Hepatocyte (in vitro differentiated cells): ENCODE data around the gene CNTNAP2. TPM values are rescaled to one million over a fixed set of nuclear protein-coding genes. Genes with fewer than 3 reads are reported as not detected.

Experiments used
- DNase-seq: peaks from one replicate; pipeline ENCODE4 v3.0.0-alpha.2; 2016; ENCODE audit warnings: low spot score
- H2AFZ ChIP-seq: fragments of 200-600 bp; sonication (generic); 2 replicates; pipeline ENCODE4 v1.6.0; 2016; ENCODE audit warnings: antibody characterized with exemption, mild to moderate bottlenecking
- H3K27ac ChIP-seq: fragments of 200-600 bp; sonication (generic); 2 replicates; pipeline ENCODE4 v1.5.1; 2016; ENCODE audit warnings: mild to moderate bottlenecking
- H3K27me3 ChIP-seq: fragments of 200-600 bp; sonication (generic); 2 replicates; pipeline ENCODE4 v1.6.1; 2016
- H3K36me3 ChIP-seq: fragments of 200-600 bp; sonication (generic); replicated peaks from 2 replicates; pipeline ENCODE4 v1.5.1; 2016; ENCODE audit warnings: low read depth; ENCODE audit not compliant: insufficient read depth
- H3K4me1 ChIP-seq: fragments of 200-600 bp; sonication (generic); 2 replicates; pipeline ENCODE4 v1.5.1; 2016; ENCODE audit warnings: mild to moderate bottlenecking, moderate library complexity; ENCODE audit not compliant: insufficient read depth
- H3K4me2 ChIP-seq: fragments of 200-600 bp; sonication (generic); 2 replicates; pipeline ENCODE4 v1.6.0; 2016
- H3K4me3 ChIP-seq: fragments of 200-600 bp; sonication (generic); 2 replicates; pipeline ENCODE4 v1.5.1; 2016; ENCODE audit warnings: mild to moderate bottlenecking
- H3K79me2 ChIP-seq: fragments of 200-600 bp; sonication (generic); 2 replicates; pipeline ENCODE4 v1.6.0; 2017; ENCODE audit warnings: mild to moderate bottlenecking
- H3K9me2 ChIP-seq: fragments of 200-600 bp; sonication (generic); replicated peaks from 2 replicates; pipeline ENCODE4 v1.6.0; 2017; ENCODE audit warnings: mild to moderate bottlenecking; ENCODE audit not compliant: insufficient read depth
- H3K9me3 ChIP-seq: fragments of 200-600 bp; sonication (generic); 2 replicates; pipeline ENCODE4 v1.5.1; 2016; ENCODE audit warnings: low read depth, mild to moderate bottlenecking
- H4K20me1 ChIP-seq: fragments of 200-600 bp; sonication (generic); 2 replicates; pipeline ENCODE4 v1.6.0; 2016; ENCODE audit warnings: mild to moderate bottlenecking; ENCODE audit not compliant: insufficient read depth, poor library complexity, severe bottlenecking
- EZH2 ChIP-seq: fragments of 200-600 bp; sonication (generic); IDR thresholded peaks from 2 replicates; pipeline ENCODE4 v1.6.1; 2016; ENCODE audit warnings: antibody characterized with exemption, mild to moderate bottlenecking, borderline replicate concordance
- EZH2phosphoT487 ChIP-seq: fragments of 200-600 bp; sonication (generic); IDR thresholded peaks from one replicate; pipeline ENCODE4 v1.6.1; 2018; ENCODE audit warnings: antibody characterized with exemption, mild to moderate bottlenecking, low read depth, moderate library complexity; ENCODE audit not compliant: unreplicated experiment, severe bottlenecking
- whole genome bisulfite sequencing: methylation state at CpG from one replicate; pipeline ENCODE4 v1.1.6; 2016; ENCODE audit warnings: low lambda C conversion rate; ENCODE audit errors: missing lambda C conversion rate; 5-methylcytosine and 5-hydroxymethylcytosine counted together
- polyA plus RNA-seq: library from polyadenylated mRNA; unstranded; fragments of >200 nt; fragmentation: Nextera tagmentation; extraction: Ambion mirVana; gene quantifications from 2 replicates; pipeline ENCODE4 v1.2.1, GENCODE V29; 2016
- total RNA-seq: library from RNA; depleted of rRNA; stranded (reverse); fragments of >200 nt; gene quantifications from 2 replicates; pipeline ENCODE4 v1.2.3, GENCODE V29; 2014
- TF ChIP-seq, protein P1 (sequence below): fragments of 200-600 bp; sonication (generic); IDR thresholded peaks from 2 replicates; pipeline ENCODE4 v1.5.1; 2016; ENCODE audit warnings: antibody characterized with exemption, mild to moderate bottlenecking; ENCODE audit not compliant: poor library complexity

CNTNAP2 gene
- total and polyA plus RNA-seq, 2 experiments from 2014 or later = 7.5 to 14.7 TPM

DNA sequence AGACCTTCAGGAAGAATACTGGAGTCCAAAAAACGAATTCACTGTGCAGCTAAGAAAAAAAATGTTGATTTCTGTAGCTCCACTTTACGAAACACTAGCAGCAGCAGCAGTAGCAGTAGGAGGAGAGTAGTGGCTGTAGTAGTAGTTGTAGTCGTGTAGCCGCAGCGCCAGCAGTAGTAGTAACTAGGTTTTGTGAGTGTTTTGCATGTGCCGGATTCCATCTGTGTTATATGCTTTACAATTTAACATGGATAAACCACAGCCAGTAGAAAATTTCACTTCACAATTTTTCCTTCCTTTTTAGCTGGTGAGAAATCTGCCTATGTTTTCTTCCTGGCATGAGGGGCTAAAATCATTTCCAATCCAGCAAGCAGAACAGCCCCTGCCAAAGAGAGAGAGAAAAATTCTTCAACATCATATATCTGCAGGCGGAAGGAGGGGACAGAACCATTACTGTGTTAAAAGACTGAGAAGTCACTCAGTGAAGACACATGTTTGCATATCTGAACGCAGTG, 2325.6 kb downstream of the CNTNAP2 start:
- no peaks in the 10 kb centered on the region for H3K36me3 ChIP-seq
- DNase-seq = no peak
- H3K27ac ChIP-seq = no peak overlapping the region
- H3K27me3 ChIP-seq = no peaks in the 10 kb centered on the region
- H4K20me1 ChIP-seq = no peaks in the 10 kb centered on the region
- H3K9me2 ChIP-seq = no peaks in the 10 kb centered on the region
- no peak overlapping the region for H3K4me3 ChIP-seq
- TF ChIP-seq, protein P1, sequence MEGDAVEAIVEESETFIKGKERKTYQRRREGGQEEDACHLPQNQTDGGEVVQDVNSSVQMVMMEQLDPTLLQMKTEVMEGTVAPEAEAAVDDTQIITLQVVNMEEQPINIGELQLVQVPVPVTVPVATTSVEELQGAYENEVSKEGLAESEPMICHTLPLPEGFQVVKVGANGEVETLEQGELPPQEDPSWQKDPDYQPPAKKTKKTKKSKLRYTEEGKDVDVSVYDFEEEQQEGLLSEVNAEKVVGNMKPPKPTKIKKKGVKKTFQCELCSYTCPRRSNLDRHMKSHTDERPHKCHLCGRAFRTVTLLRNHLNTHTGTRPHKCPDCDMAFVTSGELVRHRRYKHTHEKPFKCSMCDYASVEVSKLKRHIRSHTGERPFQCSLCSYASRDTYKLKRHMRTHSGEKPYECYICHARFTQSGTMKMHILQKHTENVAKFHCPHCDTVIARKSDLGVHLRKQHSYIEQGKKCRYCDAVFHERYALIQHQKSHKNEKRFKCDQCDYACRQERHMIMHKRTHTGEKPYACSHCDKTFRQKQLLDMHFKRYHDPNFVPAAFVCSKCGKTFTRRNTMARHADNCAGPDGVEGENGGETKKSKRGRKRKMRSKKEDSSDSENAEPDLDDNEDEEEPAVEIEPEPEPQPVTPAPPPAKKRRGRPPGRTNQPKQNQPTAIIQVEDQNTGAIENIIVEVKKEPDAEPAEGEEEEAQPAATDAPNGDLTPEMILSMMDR = no peak
- no peak for TF ChIP-seq EZH2
- no peak for TF ChIP-seq EZH2phosphoT487
- no peak overlapping the region for H2AFZ ChIP-seq
- H3K4me2 ChIP-seq = no peak overlapping the region
- no peaks in the 10 kb centered on the region for H3K79me2 ChIP-seq
- no peaks in the 10 kb centered on the region for H3K4me1 ChIP-seq
- no peaks in the 10 kb centered on the region for H3K9me3 ChIP-seq
- 90% methylated on average over 8 of the region's 8 CpGs for WGBS

DNA sequence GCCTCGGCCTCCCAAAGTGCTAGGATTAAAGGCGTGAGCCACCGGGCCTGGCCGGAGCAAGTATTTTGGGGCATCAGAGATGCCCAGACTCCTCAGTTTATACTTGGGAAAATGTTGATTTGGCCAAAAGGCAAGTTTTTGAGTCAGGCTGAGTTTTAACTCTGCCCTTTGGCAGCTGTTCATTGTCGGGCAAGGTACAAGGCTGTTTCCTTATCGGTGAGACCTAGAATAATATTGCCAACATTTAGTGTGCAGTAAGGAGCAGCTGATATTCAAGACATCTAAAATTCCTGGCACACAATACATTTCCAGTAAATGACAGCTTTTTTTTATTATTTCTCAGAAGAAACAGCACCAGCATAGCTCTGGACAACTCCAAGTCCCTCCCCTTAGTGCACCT, 2326.3 kb downstream of the CNTNAP2 start:
- H4K20me1 ChIP-seq = no peaks in the 10 kb centered on the region
- H3K9me3 ChIP-seq = no peaks in the 10 kb centered on the region
- H3K4me3 ChIP-seq = no peak overlapping the region
- WGBS = 95% methylated on average over 6 of the region's 6 CpGs
- peaks cover 5% of the 10 kb centered on the region for H3K4me1 ChIP-seq
- H3K79me2 ChIP-seq = no peaks in the 10 kb centered on the region
- no peaks in the 10 kb centered on the region for H3K9me2 ChIP-seq
- DNase-seq = no peak
- TF ChIP-seq, protein P1 = no peak
- no peak for TF ChIP-seq EZH2
- TF ChIP-seq EZH2phosphoT487 = no peak
- H2AFZ ChIP-seq = no peak overlapping the region
- no peak overlapping the region for H3K27ac ChIP-seq
- H3K4me2 ChIP-seq = no peak overlapping the region
- no peaks in the 10 kb centered on the region for H3K27me3 ChIP-seq
- H3K36me3 ChIP-seq = no peaks in the 10 kb centered on the region

DNA sequence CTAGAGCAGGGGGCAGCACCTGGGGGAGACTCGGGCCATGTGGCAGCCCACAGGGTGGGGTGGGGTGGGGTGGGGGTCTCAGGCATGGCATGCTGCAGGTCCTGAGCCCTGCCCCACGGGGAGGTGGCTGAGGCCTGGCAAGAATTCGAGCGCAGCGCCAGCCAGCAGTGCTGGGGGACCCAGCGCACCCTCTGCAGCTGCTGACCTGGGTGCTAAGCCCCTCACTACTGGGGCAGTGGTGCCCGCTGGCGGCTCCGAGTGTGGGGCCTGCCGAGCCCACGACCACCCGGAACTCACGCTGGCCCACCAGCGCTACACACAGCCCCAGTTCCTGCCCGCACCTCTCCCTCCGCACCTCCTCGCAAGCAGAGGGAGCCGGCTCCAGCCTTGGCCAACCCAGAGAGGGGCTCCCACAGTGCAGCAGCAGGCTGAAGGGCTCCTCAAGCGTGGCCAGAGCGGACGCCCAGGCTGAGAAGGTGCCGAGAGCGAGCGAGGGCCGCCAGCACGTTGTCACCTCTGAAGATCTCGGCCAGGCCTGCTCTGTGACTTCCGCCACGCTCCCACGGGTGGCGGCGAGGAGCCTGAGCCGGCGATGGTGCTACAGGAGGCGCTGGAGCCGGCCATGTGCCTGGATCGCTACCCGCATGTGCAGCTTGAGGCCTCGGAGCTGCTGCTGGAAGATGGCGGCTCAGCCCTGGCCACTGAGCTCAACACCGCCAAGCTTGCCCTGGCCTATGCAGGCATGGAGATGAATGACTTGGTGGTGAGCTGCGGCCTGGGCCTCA, 2328.9 kb downstream of the CNTNAP2 start:
- Histone ChIP-seq H3K27me3 (no peaks in the 10 kb centered on the region), H3K4me3 (no peak overlapping the region), H4K20me1 (no peaks in the 10 kb centered on the region), H3K27ac (no peak overlapping the region), H3K79me2 (no peaks in the 10 kb centered on the region), H3K9me3 (no peaks in the 10 kb centered on the region), H2AFZ (no peak overlapping the region), H3K4me2 (no peak overlapping the region), H3K4me1 (peaks cover 11% of the 10 kb centered on the region), H3K36me3 (no peaks in the 10 kb centered on the region), H3K9me2 (no peaks in the 10 kb centered on the region)
- no peak for DNase-seq
- WGBS = 97% methylated on average over 38 of the region's 42 CpGs
- TF ChIP-seq, protein P1 = no peak
- no peak for TF ChIP-seq EZH2phosphoT487
- TF ChIP-seq EZH2 = no peak
